Muscle of arm (tissue), 12 donors: Measurements from ENCODE around the gene GRIA2. TPM values are rescaled to one million over a fixed set of nuclear protein-coding genes. Genes with fewer than 3 reads are reported as not detected.
A peak's percentile ranks its signal among the peaks of the same experiment; 100 is the strongest.
"Not testable (repeated sequence)": the region's sequence is repeated elsewhere in the genome, so short reads cannot be mapped to it uniquely, and the experiment has no call there.

Experiments
- DNase-seq: peaks from one replicate; pipeline ENCODE4 v3.0.0-alpha.2; 2013
- polyA plus RNA-seq, 12 donors: library from polyadenylated mRNA; unstranded; fragments of 120-200 nt; gene quantifications; one replicate each; pipeline ENCODE4 v1.2.1, GENCODE V29; 2013; ENCODE audit not compliant: insufficient read length in 12 of 12

GRIA2 gene
- polyA plus RNA-seq, 12 donors, result 3.7 to 44.1 (median 5.2) TPM; not detected in 1

DNA sequence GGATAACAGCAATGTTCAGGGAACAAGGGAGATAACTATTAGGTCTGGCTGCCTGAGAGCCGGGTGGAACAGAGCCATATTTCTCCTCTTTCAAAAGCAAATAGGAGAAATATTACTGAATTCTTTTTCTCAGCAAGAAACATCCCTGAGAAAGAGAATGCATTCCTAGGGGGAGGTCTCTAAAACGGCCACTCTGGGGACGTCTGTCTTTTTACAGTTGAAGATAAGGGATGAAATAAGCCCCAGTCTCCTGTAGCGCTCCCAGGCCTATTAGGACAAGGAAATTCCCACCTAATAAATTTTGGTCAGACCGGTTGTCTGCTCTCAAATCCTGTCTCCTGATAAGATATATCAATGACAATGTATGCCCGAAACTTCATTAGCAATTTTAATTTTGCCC is 37.6 kb downstream of the GRIA2 start:
- not testable (repeated sequence) for DNase-seq

DNA sequence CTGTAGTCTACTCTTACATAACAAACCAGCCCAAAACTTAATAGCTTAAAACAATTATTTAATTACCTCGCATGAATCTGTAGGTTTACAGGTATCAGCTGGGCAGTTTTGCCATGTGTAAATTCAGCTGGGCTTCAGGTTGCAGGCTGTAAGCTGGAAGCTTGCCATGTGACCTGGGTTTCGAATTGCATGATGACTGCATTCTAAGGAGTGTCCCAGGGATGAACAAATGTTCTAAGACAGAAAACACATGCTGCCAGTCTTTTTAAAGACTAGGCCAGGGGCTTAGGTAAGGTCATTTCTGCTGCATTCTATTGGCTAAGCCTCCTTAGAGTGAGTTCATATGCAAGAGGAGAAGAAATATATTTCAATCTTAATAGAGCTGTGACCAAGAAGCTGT is 44.8 kb downstream of the GRIA2 start:
- peak; percentile 7 for DNase-seq

DNA sequence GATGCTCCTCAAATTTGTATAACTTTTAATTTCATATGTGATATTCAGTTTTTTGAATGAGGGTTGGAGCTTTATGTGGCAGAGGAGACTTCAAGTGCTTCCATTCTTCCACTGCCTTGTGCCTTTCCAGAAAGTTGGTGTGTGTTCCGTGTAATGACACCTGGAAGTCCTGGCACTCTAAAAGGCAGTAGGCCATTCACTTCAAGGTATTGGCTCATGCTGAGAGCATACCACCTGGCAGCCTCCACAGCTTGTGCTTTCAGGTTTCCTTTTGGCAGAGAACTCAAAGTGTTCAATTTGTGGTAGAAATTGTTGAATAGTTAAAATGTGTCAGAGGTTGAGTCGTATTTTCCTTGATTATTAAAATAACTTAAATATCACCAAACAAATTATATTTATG is 49.6 kb downstream of the GRIA2 start:
- no peak for DNase-seq

DNA sequence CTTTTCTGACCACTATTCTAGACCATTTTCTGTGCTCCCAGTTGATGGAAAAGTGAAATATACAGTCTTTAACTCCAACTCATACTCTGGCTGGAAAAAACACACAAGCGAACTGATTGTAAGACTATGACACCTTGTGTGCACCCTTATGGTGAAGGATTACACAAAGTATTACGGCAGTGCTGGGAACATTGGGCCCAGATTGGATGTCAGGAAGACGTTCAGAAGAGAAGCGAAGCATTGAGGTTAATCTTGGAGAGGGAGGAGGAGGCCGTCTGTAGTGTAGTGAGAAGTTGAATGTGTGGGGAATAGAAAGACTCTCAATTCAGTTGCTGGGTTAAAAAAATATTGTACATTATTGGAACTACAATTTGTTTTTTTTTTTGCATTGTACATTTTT is 50.0 kb downstream of the GRIA2 start:
- DNase-seq, result no peak

DNA sequence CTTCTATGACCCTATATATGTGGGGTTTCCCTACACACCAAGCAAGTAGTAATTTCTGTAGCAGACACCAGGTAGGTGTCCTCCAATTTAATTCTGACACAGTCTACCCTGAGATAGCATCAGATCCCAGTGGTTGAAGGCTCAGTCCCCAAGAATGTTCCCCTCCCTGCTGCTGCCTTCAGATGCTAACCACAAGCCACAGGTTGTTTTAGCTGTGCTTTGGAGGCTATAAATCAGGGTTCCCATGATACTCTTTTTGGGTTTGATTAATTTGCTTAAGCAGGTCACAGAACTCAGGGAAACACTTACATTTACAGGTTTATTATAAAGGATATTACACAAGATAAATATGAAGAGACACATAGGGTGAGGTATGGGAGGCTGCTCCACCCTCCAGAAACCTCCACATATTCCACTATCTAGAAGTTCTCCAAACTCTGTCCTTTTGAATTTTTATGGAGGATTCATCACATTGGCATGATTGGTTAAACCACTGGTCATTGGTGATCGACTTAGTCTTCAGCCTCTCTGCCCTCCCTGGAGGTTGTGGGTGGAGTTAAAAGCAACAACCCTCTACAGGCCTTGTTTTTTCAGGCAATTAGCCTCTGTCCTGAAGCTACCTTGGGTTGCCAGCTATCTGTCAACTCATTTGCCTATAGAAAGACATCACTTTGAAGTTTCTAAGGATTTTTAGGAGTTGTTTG is 50.8 kb downstream of the GRIA2 start:
- DNase-seq, result no peak

DNA sequence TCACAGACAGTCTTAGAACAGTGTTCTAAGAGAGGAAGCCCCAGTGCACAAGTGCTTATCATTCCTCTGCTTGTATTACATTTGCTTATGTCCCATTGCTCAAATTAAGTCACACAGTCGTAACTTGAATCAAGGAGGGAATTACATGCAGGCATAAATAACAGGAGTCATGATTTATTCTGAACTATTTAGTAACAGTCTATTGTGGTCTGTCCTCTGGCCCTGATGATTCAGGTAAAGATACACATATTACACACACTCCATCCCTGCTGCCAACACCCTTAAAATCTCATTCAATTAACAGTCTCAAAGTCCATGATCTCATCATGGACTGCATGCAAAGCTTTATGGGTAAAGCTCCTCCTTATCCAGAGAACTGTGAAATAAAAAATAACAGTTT is 60.1 kb downstream of the GRIA2 start:
- no peak for DNase-seq

DNA sequence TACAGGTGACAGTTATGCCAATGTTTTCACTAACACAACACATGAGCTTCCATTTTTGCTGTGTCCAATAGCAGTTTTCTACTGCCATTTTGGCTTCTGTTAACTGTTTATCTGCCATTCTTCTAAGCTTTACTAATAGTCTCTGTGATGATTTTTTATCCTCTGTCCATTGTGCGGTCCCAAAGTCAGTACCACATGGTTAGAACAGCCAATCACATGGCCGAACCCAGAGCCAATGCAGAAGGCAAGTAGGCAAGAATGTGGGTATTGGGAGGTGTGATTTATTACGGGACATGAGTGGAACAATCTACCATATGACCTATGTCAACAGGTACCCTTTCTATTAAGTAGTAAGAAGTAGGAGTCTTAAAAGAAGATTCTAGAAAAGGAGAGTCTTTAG is 61.5 kb downstream of the GRIA2 start:
- DNase-seq, result no peak

DNA sequence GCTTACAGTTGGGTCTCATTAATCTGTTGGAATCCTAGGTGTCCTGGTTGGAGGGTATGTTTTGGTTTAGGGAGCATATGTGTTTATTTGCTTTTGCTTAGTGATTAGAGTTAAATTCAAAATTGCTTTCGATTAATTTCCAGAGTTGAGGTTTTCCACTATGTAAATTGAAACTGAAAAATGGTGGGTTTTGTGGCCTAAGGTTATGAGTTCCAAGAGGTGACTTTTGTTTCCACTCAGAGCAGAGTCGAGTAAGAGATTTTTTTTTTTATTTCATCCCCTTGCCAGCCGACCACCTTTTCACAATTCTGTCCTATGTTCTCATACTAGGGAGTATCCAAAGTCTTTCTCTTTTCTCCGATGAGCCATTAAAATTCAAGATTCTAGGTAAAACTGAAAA is 66.9 kb downstream of the GRIA2 start:
- DNase-seq, result no peak

DNA sequence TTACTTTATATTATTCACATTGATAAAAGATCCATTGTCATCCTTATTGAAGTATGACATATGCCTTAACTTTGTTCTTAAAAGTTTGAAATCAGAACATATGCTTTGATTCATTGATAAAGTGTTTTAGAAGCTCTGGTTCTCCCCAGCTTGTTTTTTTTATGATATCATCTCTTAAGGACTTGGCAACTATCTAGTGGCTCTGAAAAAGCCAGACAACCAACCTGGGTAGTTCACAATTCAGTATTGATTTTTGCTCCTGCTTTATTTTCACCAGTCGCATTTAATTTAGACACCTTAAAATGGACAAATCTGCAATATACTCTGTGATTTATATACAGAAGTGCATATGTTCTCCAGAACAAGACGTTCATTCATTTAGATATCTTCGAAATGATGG is 70.1 kb downstream of the GRIA2 start:
- no peak for DNase-seq

DNA sequence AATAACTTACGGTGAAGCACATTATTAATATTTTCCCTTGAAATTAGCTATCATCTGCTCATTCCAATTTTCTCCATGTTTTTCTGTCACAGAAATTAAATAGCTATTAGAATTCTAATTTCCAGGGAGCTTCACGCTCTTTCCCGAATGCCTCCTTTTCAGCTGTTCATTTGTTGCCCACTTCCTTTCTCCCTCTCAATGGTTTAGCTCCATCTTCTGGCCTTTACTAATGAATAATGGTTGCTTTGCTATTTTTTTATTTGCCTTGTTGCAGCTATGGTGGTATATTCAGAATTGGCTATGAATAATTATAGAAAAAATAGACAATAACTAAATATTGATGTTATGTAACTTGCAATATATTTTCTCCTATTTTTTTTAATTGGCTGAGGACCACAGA is 70.5 kb downstream of the GRIA2 start:
- no peak for DNase-seq

DNA sequence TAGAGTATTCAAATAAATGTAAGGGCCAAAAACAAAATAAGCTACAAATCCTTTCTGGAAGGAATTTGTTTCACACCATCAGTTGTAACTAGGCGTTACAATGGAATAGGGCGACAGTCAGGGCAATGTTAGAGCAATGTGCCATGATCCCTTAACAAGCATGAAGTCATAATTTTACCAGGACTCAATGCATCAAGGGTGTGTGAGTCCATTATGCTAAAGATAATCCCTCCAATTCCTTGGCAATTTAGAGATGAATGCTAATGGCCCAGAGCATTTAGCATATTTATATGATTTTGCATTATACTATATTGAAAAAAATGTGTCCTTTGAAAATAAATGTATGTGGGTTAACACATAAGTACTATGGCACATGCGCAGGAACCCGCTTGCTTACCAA is 73.1 kb downstream of the GRIA2 start:
- no peak for DNase-seq

DNA sequence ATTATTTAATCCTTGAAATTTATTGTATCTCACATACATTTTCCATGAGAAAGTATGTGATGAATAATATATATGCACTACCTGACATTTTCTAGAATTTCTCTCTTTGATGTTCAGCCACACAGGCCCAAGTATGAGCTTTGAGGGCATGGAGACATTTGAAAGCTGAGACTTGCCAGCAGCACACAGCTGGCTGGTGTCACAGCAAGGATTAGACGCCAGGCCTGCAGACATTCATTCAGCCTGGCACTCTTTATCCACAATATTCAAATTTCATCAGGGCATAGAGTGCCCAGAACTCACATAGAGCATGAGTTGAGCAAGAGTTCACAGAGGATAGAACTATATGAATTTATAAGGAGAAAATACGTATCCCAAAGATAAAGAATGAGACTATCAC is 74.0 kb downstream of the GRIA2 start:
- no peak for DNase-seq

DNA sequence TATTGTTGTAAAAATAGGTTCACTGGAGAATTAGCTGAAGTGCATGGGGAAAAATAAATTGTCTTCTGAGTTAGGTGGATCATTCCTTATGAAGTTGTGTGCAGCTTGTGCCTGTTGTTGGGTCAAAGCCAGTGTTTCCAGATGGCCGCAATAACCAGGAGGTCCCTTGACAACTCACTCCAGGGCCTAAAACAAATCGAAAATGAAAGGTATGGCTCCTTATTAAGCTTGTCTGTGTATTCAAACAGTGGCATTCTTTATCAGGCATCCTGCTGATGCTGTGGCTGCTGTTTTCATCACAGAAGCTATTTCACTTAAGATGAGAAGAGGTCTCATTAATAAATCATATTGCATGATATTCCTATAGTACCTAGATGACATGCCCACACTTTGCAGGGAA is 80.2 kb downstream of the GRIA2 start:
- no peak for DNase-seq

DNA sequence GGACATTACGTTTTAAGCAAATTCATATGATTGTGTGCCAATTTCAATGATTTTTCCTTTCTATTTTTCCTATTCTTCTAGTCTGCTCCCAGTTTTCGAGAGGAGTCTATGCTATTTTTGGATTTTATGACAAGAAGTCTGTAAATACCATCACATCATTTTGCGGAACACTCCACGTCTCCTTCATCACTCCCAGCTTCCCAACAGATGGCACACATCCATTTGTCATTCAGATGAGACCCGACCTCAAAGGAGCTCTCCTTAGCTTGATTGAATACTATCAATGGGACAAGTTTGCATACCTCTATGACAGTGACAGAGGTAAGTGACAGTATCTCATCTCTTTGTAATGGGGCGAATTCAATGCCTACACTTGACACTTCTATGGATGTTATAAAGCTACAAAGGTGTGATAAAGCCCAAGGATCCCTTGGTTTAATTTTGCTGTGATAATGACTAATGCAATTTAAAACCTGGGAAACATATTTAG is 83.0 kb downstream of the GRIA2 start:
- no peak for DNase-seq

DNA sequence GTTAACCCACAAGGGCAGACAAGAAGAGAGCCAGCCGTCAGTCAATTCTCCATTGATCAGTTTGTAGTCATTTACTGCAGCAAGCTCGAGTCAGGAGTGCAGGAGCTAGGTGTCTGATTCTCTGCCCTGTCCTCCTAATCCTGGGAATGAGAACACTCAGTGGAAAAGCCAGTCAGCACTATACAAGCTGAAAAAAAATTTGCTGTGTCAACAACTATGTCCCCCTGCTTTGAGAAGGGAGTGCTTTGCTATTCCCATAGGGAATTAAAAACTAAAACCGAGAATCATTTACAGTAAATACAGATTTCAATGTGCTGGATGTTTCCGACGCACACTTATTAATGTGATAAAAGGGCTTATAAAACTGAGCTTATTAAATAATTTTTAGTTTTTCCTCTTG is 84.2 kb downstream of the GRIA2 start:
- DNase-seq, result no peak

DNA sequence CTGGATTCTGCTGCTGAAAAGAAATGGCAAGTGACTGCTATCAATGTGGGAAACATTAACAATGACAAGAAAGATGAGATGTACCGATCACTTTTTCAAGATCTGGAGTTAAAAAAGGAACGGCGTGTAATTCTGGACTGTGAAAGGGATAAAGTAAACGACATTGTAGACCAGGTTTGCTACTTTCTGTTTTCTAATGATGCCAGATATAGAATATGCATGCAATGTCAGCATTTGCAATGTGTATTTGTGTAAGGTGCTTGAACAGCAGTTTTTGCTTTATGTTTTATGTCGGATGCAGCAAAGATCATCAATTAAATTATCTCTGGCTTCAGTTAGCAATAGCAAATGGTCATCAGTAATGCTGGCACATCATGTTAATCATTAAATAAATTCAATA is 92.2 kb downstream of the GRIA2 start:
- DNase-seq, result no peak

DNA sequence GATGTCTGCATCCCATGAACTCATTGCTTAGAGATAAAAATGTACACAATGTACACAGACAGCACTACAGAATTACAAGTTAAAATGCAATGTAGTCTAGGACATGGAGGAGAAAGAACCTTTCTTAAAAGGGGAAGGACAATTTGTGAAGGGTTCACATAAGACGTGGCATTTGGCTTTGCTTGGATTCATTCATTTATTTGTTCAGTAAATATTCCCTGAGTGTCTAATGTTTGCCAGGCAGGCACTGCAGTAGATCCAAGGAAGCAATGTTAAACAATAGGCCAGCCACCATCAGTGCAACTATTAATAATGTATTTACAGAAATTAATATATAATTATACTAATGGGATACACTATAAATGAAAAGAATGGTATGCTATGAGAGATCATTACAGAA is 94.4 kb downstream of the GRIA2 start:
- no peak for DNase-seq

DNA sequence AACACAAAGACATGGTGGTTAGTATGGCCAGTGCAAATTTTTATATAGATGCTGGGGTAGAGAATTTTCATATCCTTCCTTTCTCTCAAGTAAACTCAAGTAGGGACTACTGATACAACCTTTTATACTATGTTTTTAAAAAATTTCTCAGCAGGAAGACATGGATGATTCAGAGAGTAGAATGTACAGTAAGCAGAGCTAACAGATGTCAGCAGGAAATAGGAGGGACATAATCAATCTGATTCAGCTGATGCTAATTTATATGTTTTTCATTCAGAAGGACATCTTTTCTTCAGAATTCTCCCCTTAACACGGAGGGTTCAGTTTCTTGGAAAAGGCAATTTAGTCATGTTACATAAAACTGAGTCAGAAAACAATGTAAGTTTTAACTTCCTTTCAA is 95.4 kb downstream of the GRIA2 start:
- DNase-seq, result no peak

DNA sequence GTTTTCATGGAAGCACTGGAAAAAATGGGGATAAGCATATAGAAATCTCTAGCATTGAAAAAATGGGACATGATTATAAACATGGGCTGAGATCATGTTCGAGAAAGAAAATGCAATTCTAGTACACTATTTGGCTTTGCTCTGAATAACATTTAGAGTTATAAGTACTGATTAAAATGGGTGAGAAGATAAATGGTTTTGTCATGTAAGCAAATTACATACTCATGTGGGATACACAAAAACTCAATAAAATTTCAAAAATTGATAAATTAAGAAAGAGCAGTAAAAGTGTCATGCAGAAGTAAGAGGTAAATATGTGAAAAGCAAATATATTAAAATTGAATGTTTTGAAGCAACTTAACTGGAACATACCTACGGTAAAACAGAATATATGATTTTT is 99.6 kb downstream of the GRIA2 start:
- DNase-seq, result no peak

DNA sequence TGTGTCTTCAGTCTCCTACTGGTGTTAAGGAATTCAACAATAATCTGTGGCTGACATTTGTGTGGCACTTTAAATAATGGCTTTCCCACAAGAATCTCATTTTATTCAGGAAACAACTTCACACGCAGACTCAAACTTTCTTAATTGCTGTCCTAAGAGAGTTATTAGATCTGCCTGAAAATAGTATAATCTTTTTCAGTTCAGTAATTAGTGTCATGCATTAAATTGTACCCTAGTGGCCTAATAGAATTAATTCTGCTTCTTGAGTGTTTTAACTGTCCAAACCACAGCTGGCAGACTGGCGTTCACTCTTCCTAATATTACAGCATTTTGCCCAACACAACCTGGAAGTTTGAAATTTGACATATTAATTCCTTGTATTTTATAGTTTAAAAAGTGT is 107.1 kb downstream of the GRIA2 start:
- DNase-seq, result no peak

DNA sequence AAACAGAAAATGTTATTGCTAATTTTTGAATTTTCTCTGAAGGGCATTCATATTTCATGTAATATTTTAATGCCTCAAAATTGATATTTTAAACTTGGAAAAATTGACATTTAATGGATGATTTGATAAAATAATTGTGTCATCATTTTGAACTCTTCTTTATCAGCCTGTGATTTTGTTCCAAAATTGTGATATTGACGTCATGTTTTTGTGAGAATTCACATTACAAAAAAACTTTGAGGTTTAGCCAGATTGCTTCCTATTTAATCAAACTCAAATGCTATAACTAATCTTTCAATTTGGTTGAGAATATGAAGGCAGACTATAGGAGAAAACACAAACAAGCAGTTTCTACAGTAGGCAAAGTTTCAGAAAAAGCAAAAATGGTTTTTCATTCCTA is 137.4 kb downstream of the GRIA2 start:
- DNase-seq, result no peak

DNA sequence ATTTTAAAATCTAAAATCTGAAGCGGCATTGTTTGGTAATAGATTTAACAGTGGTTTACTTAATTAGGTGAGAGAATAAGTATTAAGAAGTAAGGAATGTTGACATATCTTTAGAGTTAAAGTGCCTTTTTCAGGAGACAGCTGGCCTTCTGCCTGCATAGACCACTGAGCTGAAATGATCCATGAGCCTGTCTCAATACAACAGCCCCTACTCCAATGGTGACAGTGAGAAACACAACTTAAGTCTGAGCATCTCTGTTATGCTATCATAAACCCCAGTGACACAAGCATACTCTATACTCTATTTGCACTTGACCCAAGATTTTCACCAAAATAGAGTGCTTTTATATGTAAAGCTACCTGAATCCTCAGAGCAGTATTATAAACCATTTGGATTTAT is 137.9 kb downstream of the GRIA2 start:
- no peak for DNase-seq

DNA sequence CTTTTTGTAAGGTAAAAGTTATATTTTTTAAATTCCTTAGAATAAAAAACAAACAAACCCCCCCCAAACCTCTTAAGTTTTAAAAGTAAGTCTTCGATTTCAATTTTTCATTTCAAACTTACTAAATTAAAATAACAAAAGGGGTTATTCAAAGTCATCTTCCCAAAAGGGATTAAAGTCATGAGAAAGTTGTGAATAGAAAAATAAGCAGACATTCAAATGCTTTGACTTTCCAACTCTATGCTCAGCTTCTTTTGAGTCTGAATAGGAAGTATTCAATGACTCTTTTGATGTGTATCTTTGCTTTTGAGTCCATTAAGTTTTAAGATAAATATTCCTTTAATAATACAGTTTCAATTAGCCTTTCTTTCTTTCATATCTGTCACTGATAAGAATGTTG is 138.3 kb downstream of the GRIA2 start:
- no peak for DNase-seq

DNA sequence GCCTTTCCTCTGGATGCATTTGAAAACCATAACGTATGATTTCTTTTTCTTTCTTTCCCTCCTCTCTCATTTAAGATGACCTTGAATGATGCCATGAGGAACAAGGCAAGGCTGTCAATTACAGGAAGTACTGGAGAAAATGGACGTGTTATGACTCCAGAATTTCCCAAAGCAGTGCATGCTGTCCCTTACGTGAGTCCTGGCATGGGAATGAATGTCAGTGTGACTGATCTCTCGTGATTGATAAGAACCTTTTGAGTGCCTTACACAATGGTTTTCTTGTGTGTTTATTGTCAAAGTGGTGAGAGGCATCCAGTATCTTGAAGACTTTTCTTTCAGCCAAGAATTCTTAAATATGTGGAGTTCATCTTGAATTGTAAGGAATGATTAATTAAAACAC is 142.8 kb downstream of the GRIA2 start:
- DNase-seq, result no peak

DNA sequence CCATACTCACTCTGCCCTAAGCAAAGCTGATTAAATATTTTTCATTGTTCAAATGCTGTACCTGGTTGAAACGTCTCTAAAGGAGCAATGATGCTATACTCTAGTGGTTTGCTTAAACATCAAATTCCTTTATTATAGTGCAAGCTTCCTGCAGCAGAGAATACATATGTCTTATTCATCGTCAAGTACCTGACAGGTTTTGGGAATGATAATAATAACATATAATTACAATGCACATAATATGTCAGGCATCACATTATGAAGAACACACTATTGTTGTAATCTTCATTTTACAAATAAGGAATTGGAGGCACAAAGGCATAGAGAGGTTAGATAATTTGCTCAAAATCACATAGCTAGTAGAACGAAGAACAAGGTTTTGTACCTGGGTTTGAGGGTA is 151.6 kb downstream of the GRIA2 start:
- DNase-seq, result no peak
